Omental fat pad (tissue), 4 donors: ENCODE results near the gene DYNLT1. TPM values are rescaled to one million over a fixed set of nuclear protein-coding genes. Genes with fewer than 3 reads are reported as not detected.

Experiments
- ATAC-seq: fragments of 150-250 bp; one replicate; pipeline ENCODE4 v1.9.1; 2016; ENCODE audit warnings: mild to moderate bottlenecking, moderate library complexity; ENCODE audit not compliant: low FRiP score
- DNase-seq: peaks from one replicate; pipeline ENCODE4 v3.0.0-alpha.2; 2019; ENCODE audit warnings: low spot score
- CTCF ChIP-seq, 3 donors: fragments of 450-650 bp; IDR thresholded peaks; one replicate each; pipeline ENCODE4 v1.5.1; 2016 to 2017; ENCODE audit warnings: antibody characterized with exemption in 3 of 3, mild to moderate bottlenecking in 3 of 3, moderate library complexity in 2 of 3
- total RNA-seq, 4 donors: library from RNA; depleted of rRNA; stranded (reverse); fragments of >200 nt; gene quantifications; one replicate each; pipeline ENCODE4 v1.1.0, GENCODE V29; 2016

Gene DYNLT1
- total RNA-seq, 4 donors from 2014 or later = 43.8 to 70.4 (median 60.7) TPM

GRCh38 chr6:158669145-158670035 lies 24.8 kb upstream of the DYNLT1 start:
- no peak for ATAC-seq
- no peak for DNase-seq
- TF ChIP-seq CTCF (IDR thresholded peaks at IDR 0.05) = no peak

DNA sequence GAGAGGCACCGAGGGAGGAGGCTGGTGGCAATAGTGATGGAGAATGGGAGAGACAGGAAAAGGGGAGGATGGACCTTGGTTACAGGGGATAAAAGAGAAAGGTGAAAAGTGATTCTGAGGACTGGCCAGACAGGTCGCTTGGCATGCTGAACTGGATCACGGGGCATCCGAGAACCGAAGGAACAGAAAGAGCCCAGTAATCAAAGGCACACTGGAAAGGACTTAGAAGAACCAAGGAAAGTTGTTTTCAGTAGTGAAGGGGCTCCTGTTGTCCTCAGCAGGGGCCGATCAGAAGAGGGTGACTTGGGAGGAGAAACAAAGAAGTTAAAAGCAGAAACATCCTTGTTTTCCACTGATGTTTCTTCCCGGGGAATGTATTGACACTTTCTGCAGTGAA lies 24.2 kb upstream of the DYNLT1 start:
- DNase-seq = no peak
- TF ChIP-seq CTCF (IDR thresholded peaks at IDR 0.05) = no peak
- no peak for ATAC-seq

DNA sequence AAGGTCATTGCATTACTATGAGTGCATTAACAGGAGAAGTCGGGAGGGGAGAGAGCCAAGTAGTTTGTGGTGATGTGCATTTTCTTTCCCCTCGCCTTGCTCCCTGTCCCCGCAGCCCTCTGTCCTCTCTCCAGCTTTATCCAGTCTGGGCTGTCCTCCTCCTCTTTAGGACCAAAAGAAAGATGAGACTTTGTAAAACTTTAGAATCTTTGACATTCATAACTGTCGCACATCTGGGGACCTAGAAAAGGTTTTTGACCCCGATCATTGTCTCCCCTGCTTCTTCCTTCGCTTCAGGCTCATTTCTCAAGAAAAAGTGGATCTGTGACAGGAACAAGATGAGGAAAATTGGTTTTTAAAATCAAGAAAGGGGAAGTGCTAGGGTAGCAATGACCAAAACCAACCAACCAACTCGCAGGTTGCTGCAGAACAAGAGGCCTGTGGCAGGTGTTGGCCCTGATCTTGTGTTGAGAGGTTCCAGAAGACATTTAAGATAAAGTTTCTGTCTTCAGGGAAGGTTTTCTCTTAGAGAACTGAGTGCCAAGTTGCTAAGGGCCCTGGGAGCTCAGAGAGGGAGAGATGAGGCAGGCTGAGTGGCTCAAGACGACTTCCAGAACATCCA lies 22.9 kb upstream of the DYNLT1 start:
- ATAC-seq = no peak
- no peak for TF ChIP-seq CTCF (IDR thresholded peaks at IDR 0.05)
- no peak for DNase-seq

DNA sequence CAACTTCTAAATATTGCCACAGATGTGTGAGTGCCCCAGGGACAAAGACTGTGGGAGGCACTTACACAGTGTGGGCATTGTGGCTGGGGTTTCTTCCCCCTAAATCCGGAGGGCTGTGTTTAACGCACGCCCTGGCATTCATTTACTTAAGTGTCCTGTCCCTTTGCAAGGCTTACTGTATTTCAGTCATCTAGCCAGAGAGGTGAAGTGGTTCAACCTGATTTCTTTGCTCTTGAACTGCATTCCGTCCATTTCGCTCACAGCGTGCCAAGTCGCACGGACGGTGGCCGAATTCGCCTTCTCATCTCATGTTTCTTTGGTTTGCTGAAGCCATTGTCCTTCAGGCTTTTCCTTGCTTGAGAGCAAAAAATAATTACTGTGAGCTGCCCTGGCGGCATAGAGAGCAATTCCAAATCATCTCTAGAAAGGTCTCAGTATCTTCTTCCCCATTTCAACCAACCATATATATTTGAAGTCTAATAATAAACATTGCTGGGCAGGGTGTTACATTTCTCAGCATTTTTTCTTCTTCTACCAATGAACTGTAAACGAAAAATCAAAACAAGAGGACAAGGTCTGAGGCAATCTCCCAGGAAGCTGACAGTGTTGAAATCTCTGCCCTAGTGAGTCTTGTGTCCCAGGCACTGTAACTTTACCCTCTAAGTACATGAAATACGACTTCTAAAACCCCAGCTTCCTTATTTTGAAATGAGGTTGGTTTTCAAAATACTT lies 22.3 kb upstream of the DYNLT1 start:
- no peak for DNase-seq
- ATAC-seq = no peak
- no peak for TF ChIP-seq CTCF (IDR thresholded peaks at IDR 0.05)

- TF ChIP-seq CTCF (IDR thresholded peaks at IDR 0.05) = no peak
- ATAC-seq (no peak), DNase-seq (no peak)
Observed at GRCh38 chr6:158665332-158665731, 20.8 kb upstream of the DYNLT1 start.

DNA sequence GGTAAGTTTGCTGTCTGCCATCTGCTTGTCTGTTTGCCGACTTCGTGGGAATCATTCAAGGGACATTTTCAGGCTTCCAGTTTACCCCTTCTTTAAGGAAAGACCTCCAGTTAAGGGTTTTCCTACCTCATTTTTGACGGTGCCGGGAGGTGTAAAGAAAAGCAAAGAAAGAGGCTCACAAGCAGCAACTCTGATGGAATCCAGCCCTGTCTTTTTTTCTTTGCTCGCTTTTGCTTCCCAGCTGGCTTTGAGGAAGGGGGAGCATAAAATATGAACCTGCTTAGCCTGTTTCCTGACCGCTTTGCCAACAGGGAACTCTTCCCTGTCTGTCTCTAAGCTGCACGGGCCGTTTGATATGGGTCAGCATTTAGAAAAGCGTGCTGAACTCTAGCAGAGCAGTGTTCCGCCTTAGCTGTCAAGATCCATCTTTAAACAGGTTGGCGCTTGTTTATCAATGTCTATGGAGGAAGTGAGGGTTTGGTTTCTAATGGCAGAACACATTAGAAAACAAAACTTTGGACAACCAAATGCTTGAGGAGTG lies 19.2 kb upstream of the DYNLT1 start:
- ATAC-seq = no peak
- TF ChIP-seq CTCF (IDR thresholded peaks at IDR 0.05) = no peak
- no peak for DNase-seq
